ENCODE data around the gene AARSD1.
"Not testable (repeated sequence)": the region's sequence is repeated elsewhere in the genome, so short reads cannot be mapped to it uniquely, and the experiment has no call there.

The AARSD1 gene, protein sequence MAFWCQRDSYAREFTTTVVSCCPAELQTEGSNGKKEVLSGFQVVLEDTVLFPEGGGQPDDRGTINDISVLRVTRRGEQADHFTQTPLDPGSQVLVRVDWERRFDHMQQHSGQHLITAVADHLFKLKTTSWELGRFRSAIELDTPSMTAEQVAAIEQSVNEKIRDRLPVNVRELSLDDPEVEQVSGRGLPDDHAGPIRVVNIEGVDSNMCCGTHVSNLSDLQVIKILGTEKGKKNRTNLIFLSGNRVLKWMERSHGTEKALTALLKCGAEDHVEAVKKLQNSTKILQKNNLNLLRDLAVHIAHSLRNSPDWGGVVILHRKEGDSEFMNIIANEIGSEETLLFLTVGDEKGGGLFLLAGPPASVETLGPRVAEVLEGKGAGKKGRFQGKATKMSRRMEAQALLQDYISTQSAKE
- total RNA-seq: 2.2 to 2.8 reads per million in 2 donors

DNA sequence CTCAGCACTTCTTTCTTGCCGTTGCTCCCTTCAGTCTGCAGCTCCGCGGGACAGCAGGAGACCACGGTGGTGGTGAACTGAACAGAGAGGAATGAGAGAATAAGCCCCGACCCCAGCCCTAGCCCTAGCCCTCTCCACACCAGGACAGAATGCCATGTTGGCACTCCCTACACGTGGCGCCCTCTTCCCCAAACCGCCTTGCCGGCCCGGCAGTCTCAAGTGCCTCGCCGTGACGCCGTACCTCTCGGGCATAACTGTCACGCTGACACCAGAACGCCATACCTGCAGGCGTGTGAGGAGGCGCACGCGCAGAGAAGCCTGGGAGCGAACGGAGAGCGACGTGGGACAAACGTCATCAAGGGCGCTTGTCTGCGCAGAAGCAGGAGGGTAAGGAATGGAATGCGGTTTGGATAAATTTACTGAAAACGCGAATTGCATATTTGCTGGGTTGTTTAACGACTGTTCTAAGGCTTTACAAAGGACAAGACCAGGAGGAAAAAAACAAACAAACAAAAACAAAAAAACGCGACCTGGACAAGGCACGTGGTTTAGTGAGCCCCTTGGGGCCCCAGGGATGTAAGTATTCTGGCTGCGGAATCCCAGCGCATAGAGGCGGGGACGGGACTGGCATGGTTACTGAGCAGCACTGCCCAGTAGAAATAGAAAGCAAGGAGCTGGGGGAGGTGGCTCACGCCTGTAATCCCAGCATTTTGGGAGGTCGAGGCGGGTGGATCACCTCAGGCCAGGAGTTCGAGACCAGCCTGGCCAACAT, at the start of gene AARSD1:
Gene AARSD1, minus strand, starts transcription at position 294 of the 772 bp plus-strand sequence. Its CDS starts 14 bp downstream, at position 280.
- DNase-seq: peak; percentile 76 to 95 (median 88)

DNA sequence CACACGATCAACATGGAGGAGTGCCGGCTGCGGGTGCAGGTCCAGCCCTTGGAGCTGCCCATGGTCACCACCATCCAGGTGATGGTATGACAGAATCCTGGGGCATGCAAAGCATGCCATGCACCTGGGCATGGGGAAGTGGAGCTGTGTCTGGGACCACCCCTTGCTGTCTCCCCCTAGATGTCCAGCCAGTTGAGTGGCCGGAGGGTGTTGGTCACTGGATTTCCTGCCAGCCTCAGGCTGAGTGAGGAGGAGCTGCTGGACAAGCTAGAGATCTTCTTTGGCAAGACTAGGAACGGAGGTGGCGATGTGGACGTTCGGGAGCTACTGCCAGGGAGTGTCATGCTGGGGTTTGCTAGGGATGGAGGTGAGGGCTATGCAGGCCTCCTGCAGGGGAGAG, 49.0 kb upstream of the AARSD1 start:
- no peak for DNase-seq

DNA sequence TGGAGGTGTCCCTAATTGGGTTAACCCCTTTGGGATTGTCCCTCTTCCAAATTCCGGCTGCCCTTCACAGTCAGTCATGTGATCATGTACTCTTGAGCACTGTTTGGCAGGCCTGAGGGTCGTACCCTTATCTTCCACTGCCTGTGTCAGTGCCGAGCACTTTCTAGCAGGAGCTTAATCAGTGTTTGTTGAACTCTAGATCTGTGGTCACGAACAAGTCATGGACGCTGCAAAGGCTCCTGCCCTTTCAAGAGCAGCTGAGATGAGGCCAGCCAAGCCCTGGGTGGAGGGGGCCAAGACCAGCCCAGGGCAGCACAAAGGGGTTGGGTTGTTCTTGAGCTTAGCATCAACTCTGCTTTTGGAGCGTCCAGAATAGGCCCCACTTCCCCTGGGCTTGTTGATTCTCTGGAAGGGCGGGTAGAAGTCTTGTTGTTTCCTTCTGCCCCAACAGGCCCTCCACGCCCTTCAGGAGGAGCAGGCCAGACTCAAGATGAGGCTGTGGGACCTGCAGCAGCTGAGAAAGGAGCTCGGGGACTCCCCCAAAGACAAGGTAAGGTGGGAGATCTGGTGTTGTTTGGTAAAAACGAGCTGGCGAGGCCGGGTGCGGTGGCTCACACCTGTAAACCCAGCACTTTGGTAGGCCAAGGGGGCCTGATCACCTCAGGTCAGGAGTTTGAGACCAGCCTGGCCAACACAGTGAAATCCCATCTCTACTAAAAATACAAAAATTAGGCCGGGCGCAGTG, 47.6 kb upstream of the AARSD1 start:
- DNase-seq: no peak

DNA sequence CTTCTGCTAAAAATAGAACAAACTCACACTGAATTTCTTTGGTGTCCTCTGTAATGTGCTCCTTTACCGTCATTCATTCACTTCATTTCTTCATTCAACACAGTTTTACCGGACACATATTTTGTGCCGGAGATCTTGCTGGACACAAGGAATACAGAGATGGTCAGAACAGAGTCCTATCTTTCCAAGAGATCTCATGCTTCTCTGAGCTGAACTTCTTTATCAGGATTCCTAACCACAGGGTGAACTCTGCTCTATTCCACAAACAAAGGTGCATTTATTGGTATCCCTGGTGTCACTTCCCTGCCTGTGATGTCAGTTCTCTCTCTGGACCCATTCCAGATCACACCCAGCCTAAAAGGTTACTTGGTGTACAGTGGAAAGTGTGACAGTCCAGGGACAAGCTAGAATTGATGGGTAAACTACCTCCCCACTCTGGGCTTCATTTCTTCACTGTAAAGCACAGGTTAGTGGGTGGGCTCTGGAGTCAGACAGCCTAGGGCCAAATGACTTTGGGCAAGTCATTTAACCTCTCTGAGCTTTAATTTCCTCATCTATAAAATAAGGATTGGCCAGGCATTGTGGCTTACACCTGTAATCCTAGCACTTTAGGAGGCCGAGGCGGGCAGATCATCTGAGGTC, 46.5 kb upstream of the AARSD1 start:
- no peak for DNase-seq

DNA sequence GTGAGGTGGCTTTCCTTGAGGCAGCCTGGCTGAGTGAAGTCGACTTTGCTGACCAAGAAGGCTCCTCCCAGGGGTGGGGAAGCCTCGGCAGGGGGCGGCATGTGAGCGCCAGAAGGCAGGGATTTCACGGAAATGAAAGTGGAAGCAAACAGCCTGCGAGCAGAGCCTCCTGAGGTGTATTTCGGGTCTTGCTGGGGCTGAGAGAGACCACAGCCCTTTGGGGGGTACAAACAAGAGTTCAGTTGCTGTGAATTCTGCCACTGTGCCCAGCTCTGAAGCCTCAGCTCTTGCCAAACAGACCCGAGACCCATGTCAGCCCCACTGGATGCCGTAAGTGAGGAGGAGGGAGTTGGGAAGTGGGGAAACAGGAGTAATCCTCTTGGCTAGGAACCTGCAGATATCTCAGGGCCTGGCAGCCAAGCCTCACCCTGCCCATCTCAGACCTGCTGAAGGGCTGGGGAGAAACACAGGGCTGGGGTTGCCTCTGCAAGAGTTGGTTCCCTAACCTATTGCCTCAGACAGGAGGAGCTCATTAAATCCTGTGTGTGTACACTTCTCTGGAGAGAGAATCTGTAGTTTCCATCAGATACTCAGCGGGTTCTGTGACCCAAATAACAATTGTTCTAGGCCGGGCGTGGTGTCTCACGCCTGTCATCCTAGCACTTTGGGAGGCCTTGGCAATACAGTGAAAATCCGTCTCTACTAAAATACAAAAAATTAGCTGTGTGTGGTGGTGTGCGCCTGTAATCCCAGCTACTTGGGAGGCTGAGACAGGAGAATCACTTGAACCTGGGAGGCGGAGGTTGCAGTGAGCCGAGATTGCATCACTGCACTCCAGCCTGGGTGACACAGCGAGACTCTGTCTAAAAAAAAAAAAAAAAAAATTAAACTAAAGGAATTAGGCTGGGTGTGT, 42.6 kb upstream of the AARSD1 start, which contains the start of gene IFI35:
Gene IFI35, plus strand, starts transcription at position 146 of the 913 bp plus-strand sequence. Its CDS starts 164 bp downstream, at position 310.
- peak; percentile 52 to 92 (median 73) for DNase-seq

DNA sequence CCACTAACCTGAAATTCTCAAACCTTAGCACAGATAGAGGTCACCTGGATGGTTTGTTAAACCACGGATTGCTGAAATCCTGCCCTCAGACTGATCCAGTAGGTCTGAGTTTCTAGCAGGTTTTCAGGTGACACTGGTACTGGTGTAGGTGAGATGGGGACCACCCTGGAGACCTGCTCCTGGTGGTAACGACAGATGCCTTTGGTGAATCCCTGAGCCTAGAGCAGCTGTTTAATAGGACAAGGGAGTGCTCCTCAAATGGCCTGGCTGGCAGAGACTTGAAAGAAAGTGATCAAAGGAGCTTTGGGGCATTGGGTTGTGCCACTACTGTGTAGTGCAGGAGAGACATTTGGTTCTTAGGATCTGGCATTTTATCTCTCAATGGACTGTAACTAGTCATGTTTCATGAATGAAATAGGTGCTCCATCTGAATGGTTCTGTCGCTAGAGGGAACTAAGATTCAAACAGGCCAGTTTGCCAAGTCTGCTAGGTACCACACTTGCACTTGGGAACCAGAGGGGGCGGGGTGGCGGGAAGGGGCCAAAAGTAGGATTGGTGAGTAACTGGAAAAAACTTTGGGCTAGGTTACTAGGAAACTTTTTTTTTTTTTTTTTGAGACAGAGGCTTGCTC, 39.4 kb upstream of the AARSD1 start:
- no peak for DNase-seq

DNA sequence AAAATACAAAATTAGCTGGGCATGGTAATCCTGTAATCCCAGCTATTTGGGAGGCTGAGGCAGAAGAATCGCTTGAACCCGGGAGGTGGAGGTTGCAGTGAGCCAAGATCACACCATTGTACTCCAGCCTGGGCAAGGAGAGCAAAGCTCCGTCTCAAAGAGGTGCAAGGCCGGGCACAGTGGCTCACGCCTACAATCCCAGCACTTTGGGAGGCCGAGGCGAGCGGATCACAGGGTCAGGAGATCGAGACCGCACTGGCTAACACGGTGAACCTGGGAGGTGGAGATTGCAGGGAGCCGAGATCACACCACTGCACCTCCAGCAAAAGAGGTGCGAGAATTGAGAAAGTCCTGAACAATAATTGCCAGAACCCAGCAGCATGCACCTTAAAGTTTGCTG, 36.6 kb upstream of the AARSD1 start:
- not testable (repeated sequence) for DNase-seq

DNA sequence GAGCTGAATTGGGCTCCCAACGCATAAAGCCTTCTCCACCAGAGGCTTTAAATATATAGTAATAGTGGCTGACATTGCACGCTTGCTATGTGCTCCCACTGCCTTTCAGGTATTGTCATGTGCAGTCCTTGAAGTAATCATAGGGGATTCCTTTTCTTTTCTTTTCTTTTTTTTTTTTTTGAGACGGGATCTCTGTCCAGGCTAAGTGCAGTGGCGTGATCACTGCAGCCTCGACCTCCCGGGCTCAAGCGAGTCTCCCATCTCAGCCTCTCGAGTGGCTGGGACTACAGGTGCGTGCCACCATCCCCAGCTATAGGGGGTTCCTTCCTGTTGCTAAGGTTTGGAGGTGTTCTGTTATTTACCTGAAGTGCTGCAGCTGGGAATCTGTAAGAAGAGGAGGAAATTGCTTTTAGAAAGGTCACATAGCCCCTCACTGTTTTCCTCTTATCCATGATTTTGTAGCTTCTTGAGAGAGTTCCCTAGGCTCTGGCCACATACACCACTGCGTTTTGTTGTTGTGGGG, 34.8 kb upstream of the AARSD1 start:
- no peak for DNase-seq

DNA sequence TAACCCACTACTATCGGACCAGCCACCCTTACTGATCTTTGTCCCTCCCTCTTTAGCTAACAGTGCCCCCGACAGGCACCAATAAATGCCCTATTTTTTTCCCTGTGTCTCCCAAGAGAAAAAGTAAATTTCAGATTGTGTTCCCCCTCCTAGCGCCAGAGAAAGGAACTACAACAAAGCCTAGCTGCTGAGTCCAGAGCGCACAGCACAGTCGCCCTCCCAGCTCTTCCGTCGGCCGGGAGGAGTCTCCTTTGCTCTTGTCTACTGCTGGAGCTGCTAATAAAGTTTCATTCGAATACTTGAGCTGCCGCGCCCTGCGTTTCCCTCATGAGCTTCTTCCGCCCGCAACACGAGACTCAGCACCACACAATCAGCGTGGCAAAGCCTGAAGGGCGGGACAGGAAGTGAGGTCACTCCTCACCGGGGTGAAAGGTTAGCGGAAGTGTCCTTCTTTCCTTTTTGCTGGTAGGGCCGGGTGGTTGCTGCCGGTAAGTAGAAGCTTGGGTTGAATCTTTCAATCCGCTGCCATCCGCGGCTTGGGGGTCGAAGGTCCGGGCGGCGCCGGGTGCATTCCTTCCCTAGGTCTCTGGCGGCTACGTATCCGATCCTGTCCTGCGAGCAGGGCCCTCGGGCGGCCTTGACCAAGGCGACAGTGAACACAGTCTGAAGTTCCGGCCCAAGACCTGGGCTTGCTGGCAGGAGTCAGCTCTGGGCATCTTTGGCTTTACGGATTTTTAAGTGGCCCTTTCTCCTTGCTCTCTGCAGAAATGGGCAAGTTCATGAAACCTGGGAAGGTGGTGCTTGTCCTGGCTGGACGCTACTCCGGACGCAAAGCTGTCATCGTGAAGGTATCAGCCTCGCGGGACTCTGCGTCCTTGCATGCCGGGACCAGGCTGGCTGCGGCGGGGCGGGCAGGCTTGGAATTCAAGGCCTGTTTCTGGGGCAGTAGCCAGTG, 34.0 kb upstream of the AARSD1 start, which contains the start of gene RPL27:
Gene RPL27, plus strand, starts transcription at position 436 of the 955 bp plus-strand sequence. Its CDS starts 332 bp downstream, at position 768.
- peak; percentile 79 to 100 (median 96) for DNase-seq

DNA sequence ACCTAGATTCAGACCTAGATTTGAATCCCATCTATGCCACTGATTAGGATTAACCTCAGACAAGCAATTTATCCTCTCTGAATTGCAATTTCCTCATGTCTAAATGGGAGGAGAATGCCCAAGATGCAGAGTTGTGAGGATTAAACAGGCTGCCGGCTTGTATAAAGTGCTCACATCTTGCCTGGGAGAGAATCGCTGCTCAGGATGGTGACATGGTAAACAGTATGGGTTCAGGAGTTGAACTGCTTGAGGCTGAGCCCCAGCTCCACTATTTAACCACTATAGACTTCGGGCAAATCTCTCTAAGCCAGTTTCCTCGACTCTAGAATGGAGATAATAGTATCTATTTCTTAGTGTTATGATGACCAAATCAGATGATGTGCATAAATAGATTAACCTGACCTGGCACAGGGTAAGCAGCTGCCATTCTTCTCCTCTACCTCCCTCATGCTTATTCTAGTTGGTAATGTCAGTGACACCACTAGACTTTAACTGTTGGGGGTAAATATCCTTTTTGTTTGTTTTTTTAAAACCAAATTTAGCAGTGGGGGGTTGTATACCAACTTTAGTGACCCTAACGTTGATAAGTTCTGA, 33.2 kb upstream of the AARSD1 start:
- DNase-seq: no peak

DNA sequence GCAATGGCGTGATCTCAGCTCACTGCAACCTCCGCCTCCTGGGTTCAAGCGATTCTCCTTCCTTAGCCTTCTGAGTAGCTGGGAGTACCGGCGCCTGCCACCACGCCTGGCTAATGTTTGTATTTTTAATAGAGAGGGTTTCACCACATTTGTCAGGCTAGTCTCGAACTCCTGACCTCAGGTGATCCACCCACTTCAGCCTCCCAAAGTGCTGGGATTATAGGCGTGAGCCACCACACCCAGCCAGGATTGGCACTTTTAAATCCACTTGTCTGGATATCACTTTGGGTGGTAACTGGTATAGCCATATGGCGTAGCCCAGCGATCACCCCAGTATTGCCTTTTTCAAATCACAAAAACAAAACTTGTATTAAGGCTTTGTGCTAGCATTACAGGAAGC, 29.7 kb upstream of the AARSD1 start:
- not testable (repeated sequence) for DNase-seq

DNA sequence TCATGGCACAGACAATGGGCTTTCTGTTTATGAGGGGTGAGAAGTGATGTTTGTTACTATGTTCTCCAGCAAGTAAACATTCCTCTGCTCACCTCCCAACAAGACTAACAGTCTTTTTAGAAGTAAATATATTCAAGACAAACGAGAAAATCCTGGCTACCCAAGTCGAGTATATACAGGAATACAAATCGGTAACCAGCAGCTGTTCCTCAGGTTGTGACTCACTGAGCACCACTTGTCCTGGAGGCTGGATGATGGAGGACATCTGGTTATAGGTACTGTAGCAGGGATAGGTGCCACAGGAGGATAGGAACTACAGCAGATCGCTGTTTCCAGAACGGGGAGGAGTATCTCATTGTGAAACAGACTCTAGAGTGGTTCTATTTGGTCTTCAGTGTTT, 28.6 kb upstream of the AARSD1 start:
- no peak for DNase-seq

DNA sequence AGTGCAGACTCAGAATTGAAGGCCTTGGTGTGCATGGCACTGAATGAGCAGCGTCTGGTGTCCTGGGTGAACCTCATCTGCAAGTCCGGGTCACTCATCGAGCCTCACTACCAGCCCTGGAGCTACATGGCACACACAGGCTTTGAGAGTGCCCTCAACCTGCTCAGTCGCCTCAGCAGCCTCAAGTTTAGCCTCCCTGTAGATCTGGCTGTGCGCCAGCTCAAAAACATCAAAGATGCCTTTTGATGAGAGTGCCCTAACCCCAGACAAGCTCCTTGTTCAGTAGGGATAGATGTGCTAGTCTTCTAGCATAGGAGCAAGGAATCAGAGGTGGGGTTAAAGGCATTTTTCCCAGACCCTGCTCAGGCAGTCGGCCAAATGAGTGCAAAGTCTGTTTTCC, 27.2 kb upstream of the AARSD1 start:
- DNase-seq: no peak

DNA sequence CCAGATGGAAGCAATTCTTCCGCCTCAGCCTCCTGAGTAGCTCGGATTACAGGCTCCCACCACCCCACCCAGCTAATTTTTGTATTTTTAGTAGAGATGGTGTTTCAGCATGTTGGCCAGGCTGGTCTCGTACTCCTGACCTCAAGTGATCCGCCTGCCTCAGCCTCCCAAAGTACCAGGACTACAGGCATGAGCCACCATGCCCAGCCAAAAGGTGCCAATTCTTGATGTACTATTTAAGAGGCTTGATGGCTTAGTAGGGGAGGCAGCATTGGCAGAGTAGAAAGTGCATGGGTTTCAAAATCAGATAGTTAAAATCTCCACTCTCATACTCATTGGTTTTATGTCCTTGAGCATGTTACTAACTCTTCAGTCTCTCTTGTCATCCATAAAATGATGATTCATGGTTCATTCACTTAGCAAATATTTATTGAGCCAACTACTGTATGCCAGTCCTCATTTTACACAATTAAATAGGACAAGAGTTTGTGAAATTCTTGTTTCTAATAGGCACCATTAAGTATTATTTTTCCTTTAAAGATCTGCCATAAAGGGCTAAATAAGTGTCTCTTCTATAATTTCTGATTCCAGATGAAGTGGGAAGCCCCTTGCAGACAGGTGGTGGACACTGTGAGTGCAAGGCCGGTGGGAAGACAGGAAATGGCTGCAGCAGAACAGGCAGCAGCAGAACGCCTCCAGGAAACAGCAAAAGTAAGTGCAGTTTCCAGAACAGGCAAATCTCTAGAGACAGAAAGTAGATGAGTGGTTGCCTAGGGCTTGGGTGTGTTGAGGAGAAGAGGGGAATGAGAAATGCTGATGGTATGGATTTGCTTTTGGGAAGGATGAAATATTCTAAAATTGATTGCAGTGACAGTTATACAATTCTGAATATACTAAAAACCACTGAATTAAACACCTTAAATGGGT, 25.7 kb upstream of the AARSD1 start:
- no peak for DNase-seq

DNA sequence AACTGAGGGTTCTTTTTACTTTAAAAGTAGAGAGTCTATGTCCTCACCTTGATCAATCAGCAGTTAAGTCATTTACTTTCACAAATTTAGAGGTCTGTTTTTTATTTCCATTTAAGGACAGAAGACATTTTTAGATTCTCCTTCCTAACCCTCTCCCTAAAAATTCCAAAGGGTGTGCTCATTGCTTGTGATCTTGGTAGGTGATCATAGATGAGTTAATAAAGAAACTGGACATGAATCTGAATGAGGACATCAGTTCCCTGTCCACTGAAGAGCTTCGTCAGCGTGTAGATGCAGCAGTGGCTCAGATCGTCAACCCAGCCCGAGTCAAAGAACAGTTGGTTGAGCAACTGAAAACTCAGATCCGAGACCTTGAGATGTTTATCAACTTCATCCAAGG, 24.9 kb upstream of the AARSD1 start:
- DNase-seq: no peak

DNA sequence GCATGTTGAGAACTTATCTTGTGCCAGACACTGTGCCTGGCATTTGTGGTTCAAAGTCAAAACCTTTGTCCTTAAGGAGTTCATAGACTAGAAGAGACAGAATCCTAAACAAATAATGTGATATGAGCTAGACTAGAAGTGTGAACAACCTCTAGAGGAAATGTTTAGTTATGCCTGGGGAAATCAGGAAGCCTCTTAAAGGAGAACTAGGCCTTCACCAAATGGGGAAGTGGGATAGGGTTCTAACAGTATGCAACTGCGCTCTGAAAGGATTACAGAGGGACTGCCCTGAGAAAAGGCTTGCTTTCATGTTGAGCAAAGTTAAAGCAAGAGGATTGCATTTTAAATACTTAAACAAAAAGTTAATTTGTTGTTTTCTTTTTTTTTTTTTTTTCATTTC, 21.0 kb upstream of the AARSD1 start:
- no peak for DNase-seq

DNA sequence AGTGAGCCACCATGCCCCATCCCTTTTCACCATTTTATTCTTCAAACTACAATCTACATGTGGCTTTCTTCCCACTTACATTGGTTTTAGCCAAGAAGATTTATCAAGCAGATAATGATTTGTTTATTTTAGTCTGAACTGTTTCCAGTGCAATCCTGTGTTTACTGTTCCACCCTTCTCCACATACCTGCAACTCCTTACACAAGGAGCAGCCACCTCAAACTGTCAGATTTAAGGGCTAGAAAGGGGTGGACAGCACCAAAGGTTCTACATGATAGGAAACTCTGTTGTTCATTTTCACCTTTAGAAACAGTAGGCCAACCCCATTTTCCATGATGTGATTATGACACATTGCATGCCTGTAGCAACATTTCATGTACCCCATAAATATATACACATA, 18.0 kb upstream of the AARSD1 start:
- DNase-seq: no peak
